HEK293 (cell line): ENCODE results near the gene PLBD1.

Source experiments
- KLF1 ChIP-seq: fragments of 450-650 bp; formaldehyde crosslinking; IDR thresholded peaks from 2 replicates; pipeline ENCODE4 v1.5.1; 2016; ENCODE audit warnings: missing biosample characterization, missing genetic modification characterization
- ZNF416 ChIP-seq: fragments of 450-650 bp; formaldehyde crosslinking; IDR thresholded peaks from 2 replicates; pipeline ENCODE4 v1.5.1; 2016; ENCODE audit warnings: missing biosample characterization, missing genetic modification characterization
- ZNF629 ChIP-seq: fragments of 450-650 bp; formaldehyde crosslinking; IDR thresholded peaks from 2 replicates; pipeline ENCODE4 v1.5.1; 2017; ENCODE audit warnings: missing biosample characterization, missing genetic modification characterization
- ZNF677 ChIP-seq: fragments of 450-650 bp; IDR thresholded peaks from 2 replicates; pipeline ENCODE4 v1.5.0; 2018; ENCODE audit warnings: missing biosample characterization, mild to moderate bottlenecking, missing genetic modification characterization, moderate library complexity
- ZNF701 ChIP-seq: fragments of 450-650 bp; formaldehyde crosslinking; IDR thresholded peaks from 2 replicates; pipeline ENCODE4 v1.5.1; 2016; ENCODE audit warnings: missing biosample characterization, missing genetic modification characterization

- no peak for TF ChIP-seq ZNF701 (tag by site-specific recombination)
- no peak for TF ChIP-seq KLF1 (tag by site-specific recombination)
- TF ChIP-seq ZNF677 (tag by site-specific recombination), result no peak
- TF ChIP-seq ZNF629, result no peak
- no peak for TF ChIP-seq ZNF416 (tag by site-specific recombination)
These were observed 85.3 kb downstream of the PLBD1 start for GRCh38 chr12:14482361-14482760.
